ENCODE results near the gene CFDP1.

The CFDP1 gene

DNA sequence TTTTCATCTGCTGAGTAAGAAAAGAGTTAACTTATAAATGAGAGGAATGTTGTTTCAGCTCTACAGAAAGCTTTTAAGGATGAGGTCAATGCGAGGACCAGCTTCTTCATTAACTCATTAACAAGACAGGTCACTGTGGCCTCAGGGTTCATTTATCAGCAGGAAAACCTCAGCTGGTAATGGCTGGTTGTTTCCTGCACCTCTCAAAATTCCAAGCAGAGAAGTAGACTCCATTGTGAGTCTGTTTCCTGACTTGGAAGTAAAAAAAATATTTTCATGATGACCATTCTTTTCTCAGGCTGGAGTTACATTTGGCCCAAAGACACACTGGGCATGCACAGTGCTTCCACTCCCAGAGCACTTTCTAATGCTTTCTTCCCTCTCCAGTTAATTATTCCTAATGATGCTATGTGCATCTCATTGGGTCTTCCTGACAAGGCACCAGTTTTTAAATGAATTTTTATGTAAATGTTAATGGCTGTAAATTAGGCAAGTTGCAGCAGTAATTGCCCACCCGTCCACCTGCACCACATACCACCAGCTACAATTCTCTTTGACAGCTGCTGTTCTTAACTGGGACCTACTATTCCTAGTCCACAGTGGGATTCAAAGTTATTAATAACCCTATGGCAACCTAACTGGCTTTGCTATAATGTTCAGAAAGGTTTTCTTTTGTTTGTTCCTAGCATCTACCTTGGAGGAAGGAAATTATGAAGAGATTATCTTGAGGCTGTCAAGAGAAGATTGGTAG lies 92.4 kb downstream of the CFDP1 start:
- peak overlapping the region in 6 of 21 experiments; percentile 1 to 80 (median 44) for H3K27ac ChIP-seq

DNA sequence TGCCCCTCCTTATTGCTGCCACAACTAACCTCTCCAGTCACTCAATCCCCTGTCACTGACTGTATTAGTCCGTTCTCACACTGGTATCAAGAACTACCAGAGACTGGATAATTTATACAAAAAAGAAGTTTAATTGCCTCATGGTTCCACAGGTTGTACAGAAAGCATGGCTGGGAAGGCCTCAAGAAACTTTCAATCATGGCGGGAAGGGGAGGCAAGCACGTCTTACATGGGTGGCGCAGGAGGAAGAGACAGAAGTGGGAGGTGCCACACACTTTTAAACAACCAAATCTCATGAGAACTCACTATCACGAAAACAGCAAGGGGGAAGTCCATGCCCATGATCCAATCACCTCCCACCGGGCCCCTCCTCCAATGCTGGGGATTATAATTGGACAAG lies 95.9 kb downstream of the CFDP1 start:
- H3K27ac ChIP-seq: no peak overlapping the region
- no peak overlapping the region for H3K4me3 ChIP-seq

More for the DNA sequence above, 92.4 kb downstream of the CFDP1 start:
- no peak overlapping the region for H3K4me3 ChIP-seq

DNA sequence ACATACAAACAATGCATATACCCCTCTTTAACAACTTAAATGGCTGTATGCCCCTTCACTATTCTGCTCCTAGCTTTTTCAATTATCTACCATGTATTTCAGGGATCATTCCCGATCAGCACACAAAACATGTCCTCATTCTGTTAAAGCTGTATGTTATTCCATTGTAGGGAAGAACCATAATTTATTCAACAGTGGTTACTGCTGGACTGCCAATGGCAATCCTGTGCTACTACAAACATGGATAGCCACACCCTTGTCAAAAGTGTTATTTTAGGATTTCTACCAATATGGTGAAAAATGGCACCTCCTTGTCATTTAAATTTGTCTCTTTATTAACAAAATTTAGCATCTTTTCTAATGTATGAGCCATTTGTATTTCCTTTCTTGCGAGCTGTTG lies 96.8 kb downstream of the CFDP1 start:
- Histone ChIP-seq H3K4me3 (no peak overlapping the region), H3K27ac (no peak overlapping the region)

DNA sequence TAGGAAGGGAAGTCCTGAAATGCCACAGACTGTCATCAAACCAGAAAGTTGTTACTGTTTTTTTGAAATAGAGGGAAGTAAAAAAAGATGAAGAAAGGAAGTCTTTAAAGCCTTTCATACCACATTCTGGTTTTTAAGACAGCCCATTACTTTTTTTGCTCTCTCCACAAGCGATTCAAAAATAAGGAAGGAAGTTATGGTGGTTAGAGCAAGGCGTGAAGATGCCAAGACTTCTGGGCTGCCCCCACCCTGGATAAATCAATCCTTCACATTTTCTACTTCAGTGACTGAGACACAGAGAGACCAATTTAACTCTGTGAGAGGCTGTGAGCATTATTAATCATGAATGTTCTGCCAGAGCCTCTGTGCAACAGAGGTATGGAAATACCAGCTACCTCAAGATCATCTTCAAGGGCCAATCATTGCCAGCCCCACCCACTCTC lies 99.6 kb downstream of the CFDP1 start:
- Histone ChIP-seq H3K4me3 (no peak overlapping the region), H3K27ac (peak overlapping the region in 1 of 21 experiments; percentile 34)

DNA sequence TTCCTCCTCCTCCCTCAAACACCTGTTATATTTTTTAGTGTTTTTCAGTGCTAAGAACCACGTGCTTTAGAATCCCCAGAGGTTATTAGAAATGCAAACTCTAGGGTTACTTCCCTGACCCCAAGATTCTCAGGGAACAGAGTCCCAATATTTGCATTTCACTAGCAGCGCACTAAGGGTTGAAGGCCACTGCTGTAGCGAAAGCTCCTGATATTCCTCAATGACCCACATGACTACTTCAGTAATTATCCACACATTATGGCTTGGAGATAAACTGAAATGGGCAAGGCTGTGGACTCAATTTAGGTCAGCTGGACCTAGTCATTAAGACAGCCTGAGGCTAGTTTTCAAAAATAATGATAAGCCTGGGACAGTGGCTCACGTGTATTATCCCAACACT lies 103.4 kb downstream of the CFDP1 start:
- no peak overlapping the region for H3K27ac ChIP-seq
- H3K4me3 ChIP-seq: no peak overlapping the region

DNA sequence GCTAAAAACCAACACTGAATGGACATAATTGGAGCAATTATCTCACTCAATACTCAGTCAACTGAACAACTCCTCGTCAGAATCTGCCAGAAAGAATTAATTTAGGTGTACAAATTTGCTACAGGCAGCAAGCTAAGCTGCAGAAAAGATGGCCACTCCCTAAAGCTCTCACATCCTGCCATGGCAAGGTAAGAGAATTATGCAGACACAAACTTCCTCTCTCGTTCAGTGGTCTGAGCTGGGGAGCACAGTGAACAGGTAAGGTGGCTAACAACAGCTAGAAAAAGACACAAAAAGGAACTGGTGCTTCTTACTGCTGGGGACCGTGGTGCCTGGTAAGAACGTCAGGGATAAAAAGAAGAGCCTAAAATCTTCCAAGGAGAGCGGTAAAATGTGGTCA lies 107.0 kb downstream of the CFDP1 start:
- no peak overlapping the region for H3K27ac ChIP-seq
- H3K4me3 ChIP-seq: no peak overlapping the region

DNA sequence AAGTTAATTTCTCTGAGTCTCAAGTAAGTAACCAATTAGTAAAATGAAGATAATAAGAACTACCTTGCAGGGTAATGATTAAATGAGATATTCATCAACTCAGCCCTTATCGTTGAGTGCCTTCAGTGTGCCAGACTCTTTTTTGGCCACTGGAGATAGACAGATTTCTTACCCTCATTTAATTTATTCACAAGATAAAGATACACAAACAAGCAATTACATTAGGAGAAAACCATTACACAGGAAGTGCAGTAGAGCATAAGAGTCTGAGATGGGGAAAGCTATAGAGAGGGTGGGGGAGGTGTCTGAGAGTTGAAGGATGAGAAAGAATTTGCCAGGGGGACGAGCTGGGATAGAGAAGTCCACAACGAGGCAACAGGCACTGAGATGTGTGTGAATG lies 109.4 kb downstream of the CFDP1 start:
- no peak overlapping the region for H3K4me3 ChIP-seq

DNA sequence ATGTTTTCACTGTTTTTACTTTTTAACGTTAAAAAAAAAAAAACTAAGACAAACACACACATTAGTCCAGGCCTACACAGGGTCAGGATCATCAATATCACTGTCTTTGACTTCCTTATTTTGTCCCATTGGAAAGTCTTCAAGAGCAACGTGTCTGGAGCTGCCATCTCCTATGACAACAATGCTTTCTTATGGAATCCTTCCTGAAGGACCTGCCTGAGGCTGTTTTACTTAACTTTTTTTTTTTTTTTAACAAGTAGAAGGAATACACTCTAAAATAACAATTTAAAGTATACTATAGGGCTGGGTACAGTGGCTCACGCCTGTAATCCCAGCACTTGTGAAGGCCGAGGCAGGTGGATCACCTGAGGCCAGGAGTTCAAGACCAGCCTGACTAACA lies 110.1 kb downstream of the CFDP1 start:
- no peak overlapping the region for H3K4me3 ChIP-seq
- H3K27ac ChIP-seq: no peak overlapping the region

More for the DNA sequence above, 109.4 kb downstream of the CFDP1 start:
- H3K27ac ChIP-seq: no peak overlapping the region

DNA sequence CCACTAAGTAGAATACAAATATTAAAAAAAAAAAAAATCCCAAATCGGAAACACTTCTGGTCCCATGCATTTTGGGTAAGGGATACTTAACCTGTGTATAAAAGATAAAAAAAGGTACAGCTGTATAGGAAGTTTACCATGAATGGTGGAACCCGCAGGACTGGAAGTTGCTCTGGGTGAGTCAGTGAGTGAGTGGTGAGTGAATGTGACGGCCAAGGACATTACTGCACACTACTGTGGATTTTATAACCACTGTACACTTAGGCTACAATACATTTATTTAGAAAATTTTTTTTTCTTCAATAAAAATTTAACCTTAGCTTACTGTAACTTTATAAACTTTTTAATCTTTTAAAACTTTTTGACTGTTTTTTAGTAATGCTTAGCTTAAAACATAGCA lies 110.6 kb downstream of the CFDP1 start:
- Histone ChIP-seq H3K27ac (no peak overlapping the region), H3K4me3 (no peak overlapping the region)

DNA sequence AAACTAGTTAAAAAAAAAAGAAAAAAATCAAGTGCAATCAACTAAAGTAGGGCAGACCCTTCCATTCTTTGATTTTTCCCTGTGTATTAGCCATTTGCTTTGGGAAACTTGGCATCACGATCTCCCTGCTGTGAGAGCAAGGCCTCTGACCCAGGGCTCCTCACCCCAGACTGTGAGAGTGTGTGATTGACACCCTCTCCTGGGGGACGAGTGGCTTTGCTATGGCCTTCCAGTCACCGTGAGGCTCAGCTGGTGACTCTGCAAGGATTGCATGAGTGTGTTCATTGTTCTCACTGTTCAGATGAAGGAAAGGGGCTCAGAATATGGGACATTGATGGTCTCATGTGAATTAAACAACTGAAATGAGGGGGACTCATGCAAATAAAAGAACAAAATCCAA lies 112.9 kb downstream of the CFDP1 start:
- H3K27ac ChIP-seq: peak overlapping the region in 16 of 21 experiments; percentile 13 to 79 (median 46)
- H3K4me3 ChIP-seq: no peak overlapping the region

DNA sequence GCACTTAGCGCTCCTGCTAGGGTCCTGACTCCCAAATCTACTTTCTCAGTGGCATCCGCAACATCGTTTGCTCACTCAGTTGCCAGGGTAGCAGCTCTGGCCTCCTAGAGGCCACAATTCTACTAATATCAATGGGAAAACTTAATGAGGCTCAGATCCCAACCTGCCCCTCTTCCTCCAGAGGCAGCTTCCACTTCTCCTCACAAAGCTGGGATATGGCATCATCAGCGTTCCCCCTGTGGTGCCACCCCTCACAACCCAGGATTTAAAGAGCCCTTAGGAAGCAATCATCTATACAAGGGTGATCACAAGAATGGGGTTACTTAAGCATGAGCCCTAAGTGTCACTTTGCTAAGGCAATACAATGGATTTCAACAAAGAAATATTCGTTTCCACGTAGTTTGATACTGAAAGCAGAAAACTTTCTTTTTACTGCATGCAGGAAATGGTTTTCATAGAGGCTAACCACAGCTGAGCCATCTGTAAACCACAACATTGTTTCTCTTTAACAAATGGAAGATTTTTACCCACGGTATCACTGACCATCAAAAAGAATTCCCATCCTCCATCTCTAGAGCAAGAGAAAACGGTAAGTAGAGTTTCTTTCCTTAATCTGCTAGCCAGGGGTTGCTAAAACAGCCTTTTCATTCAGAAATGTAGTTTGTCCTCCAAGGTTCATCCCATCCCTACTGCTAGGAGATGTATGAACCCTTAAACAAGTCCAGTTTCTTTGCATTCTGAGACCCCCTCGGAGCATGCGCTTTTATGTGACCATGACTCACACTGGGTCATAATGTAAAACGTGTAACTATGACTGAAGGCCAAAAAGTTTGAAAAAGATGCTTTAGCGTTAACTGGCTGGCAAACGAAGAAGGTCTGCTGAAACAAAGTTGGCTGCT lies 113.5 kb downstream of the CFDP1 start:
- Histone ChIP-seq H3K4me3 (no peak overlapping the region), H3K27ac (peak overlapping the region in 16 of 21 experiments; percentile 18 to 79 (median 46))

DNA sequence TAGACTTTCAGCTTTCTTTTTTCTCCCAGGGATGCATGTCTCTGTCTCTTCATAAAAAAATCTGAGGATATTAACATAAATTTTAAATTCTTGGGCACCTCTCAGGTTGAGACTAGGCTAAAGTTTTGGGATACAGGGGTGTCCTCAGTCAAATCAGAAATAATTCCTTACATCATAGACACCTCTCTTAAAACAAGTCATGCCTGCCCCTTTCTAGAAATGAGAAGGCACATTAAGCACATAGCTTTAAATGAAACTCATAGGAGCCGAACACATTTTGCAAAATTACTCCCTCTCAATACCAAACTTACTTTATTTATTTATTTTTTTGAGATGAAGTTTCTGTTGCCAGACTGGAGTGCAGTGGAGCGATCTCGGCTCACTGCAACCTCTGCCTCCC lies 114.6 kb downstream of the CFDP1 start:
- H3K27ac ChIP-seq: peak overlapping the region in 6 of 21 experiments; percentile 46 to 79 (median 74)
- H3K4me3 ChIP-seq: no peak overlapping the region

DNA sequence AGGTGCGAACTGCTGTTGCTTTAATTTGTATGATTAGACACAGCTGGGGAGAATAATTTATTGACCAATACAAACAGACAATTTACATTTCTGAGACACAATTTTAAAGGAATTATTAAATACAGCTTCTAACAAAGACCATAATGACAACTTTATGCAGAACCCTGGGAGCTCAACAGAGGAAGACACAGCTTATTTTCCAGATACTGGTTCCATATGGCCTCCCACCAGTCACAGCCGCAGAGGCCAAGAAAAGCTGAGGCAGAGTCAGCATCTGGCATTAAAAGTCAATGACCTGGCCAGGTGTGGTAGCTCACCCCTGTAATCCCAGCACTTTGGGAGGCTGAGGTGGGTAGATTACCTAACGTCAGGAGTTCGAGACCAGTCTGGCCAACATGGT lies 115.8 kb downstream of the CFDP1 start:
- peak overlapping the region in 14 of 21 experiments; percentile 3 to 71 (median 26) for H3K27ac ChIP-seq
- H3K4me3 ChIP-seq: no peak overlapping the region

DNA sequence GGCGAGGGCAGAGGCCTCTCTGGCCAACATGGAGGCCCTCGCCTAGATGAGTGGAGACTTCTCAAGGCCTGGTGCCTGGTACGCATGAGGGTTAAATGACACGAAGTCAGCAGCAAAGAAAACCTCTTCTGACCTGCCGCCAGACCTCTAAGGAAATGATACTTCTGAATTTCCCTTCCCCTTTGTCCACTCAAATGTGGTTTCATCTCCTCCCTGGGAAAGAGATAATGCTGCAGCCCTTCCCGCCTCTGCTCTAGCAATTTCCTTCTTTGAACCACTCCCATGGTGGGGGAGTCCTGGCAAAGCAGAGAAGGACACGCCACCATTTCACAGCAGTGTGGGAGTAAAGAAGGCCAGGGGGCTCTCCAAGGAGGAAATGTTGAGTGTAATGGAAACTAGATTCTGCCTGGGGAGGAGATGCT lies 116.2 kb downstream of the CFDP1 start:
- Histone ChIP-seq H3K27ac (peak overlapping the region in 13 of 21 experiments; percentile 4 to 71 (median 31)), H3K4me3 (no peak overlapping the region)

DNA sequence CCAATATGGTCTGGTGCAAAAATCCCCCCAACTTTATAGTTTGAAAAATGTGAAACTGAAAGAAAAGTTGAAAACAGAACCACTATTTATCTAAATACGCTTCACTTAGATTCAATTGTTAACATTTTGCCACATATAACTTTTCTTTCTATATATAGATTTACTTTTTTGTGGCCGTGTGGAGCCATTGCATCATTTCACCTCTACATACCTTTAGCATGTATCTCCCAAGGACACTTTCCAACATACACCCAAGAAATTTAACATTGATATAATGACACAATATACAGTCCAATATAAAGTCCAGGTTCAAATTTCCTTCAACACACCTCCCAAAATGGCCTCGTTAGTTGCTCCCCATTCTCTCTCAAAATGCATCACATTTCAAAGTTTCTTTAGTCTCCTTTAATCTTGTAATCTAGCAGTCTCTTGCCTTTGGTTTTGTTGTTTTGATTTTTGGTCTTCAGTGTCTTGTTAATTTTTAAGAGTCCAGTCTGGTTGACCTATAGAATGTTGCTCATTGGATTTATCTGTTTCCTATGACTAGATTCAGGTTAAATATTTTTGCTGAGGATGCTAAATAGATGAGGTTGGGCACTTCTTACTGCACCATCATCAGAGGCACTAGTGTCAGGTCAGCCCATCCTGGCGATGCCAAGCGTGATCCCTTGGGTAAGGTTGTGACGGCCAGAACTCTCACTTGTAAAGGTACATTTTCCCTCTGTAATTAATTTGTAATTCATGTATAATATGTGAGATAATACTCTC lies 117.6 kb downstream of the CFDP1 start:
- H3K27ac ChIP-seq: no peak overlapping the region
- no peak overlapping the region for H3K4me3 ChIP-seq

DNA sequence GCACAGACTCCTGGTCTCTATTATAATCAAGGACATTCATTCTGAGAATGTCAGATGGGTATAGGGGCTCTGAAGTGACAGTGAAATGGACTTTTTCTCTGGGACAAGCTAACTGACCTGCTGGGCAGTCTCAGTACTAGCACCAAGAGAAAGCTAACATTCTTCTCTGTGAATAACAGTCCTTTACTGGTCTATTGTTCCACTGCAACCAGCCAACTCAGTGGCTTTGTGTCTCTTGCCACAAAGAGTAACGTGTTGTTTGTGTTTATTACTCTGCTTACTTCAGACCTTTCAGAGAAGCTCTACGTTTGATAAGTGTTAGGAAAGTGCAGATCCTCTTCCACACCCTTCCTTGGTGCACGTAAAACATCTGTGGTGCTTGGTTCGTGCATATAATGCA lies 120.4 kb downstream of the CFDP1 start:
- peak overlapping the region in 1 of 21 experiments; percentile 18 for H3K27ac ChIP-seq
- H3K4me3 ChIP-seq: no peak overlapping the region

DNA sequence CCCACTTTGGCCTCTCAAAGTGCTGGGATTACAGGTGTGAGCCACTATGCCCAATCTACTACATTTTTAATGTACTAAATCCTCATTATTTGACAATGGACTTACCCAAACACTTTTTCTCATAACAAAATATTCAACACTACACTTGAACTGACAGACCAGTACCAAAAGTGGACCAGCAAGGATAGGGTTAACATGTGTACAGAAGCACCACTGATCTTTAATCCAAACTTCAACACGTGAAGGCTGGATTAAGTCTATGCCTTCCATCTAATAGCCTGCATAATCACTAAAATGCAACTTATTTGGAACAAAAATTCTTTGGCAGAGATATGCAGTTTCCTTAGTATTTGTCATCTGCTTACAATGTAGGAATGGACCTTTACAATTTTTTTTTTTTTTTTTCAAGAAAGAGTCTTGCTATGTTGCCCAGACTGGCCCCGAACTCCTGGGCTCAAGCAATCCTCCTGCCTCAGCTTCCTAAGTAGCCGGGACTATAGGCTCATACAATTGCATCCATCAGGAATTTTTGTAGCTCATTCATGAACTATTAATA lies 121.8 kb downstream of the CFDP1 start:
- H3K4me3 ChIP-seq: no peak overlapping the region
- H3K27ac ChIP-seq: peak overlapping the region in 3 of 21 experiments; percentile 9 to 51 (median 16)

DNA sequence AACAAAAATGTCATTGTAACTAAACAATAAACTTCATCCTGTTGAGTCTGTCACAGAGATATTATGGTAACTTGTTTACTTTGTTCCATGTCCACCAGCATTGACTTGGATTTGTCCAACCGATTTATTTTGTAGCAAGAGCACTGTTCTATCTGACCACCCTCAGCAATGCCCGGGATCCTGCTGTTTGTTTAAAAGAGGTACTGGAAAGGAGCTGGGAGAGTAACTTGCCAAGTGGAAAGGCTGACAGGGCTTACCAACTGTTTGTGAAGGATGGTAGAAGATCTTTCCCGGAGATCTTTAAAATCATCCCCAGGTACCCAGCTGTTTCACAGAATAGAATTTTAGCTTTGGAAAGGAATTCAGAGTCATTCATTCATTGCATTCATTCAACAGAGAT lies 122.8 kb downstream of the CFDP1 start:
- Histone ChIP-seq H3K4me3 (no peak overlapping the region), H3K27ac (peak overlapping the region in 1 of 21 experiments; percentile 10)

DNA sequence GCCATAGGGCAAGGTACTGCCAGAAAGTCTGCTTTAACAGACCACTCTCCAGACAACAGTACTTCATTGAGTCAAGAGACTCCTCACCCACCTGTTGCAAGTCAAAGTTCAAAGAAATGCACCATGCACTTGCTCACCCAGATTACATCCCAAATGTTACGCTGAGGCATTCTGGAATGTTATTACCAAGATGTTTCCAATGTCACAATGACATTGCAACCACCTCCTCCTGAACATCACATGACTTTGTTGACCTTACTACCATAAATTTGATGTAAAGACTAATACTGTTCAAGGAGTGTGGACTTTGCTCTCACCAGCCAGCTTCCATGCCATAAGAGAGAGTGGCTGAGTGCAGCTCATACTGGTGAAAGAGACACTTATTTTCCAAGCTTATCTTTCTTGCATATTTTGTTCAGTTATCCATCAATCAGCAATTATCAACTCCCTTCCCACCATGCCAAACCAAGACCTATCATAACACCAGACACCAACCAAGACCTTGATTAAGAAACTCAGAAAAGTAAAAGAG lies 123.3 kb downstream of the CFDP1 start:
- no peak overlapping the region for H3K27ac ChIP-seq

More for the DNA sequence above, 123.3 kb downstream of the CFDP1 start:
- no peak overlapping the region for H3K4me3 ChIP-seq

Data from skin epidermis (tissue), 12 donors.